Fibroblast of skin of left biceps (primary cell): ENCODE results near the gene ITPR3.
"Not testable (repeated sequence)": the region's sequence is repeated elsewhere in the genome, so short reads cannot be mapped to it uniquely, and the experiment has no call there.

Experiments
- DNase-seq, 2 experiments: peaks; one replicate each; pipeline ENCODE4 v3.0.0-alpha.2; 2013; ENCODE audit warnings: low read depth in 2 of 2

The ITPR3 gene

GRCh38 chr6:33591424-33592032 is 29.6 kb upstream of the ITPR3 start:
- no peak for DNase-seq

GRCh38 chr6:33592280-33592594 is 28.9 kb upstream of the ITPR3 start:
- no peak for DNase-seq

- DNase-seq, result no peak
Measured at GRCh38 chr6:33592595-33593413, 28.3 kb upstream of the ITPR3 start.

- DNase-seq, result no peak
Measured at GRCh38 chr6:33593414-33593727, 27.8 kb upstream of the ITPR3 start.

GRCh38 chr6:33595001-33595846 is 25.9 kb upstream of the ITPR3 start:
- DNase-seq, result no peak

GRCh38 chr6:33596894-33597293 is 24.2 kb upstream of the ITPR3 start:
- DNase-seq, result not testable (repeated sequence)

GRCh38 chr6:33597551-33598322 is 23.4 kb upstream of the ITPR3 start:
- no peak for DNase-seq

GRCh38 chr6:33599413-33599938 is 21.6 kb upstream of the ITPR3 start:
- no peak for DNase-seq

- DNase-seq, result no peak
Measured at GRCh38 chr6:33600761-33601160, 20.4 kb upstream of the ITPR3 start.

GRCh38 chr6:33602180-33602579 is 18.9 kb upstream of the ITPR3 start:
- DNase-seq, result no peak

- DNase-seq, result no peak
Measured at GRCh38 chr6:33604941-33605854, 15.9 kb upstream of the ITPR3 start.

- DNase-seq, result no peak
Measured at GRCh38 chr6:33606642-33607041, 14.5 kb upstream of the ITPR3 start.

- no peak for DNase-seq
Measured at GRCh38 chr6:33607126-33607783, 13.9 kb upstream of the ITPR3 start.

- no peak for DNase-seq
Measured at GRCh38 chr6:33607784-33608161, 13.3 kb upstream of the ITPR3 start.

GRCh38 chr6:33609019-33609418 is 12.1 kb upstream of the ITPR3 start:
- DNase-seq, result no peak

- DNase-seq, result no peak
Measured at GRCh38 chr6:33609528-33609927, 11.6 kb upstream of the ITPR3 start.

- no peak for DNase-seq
Measured at GRCh38 chr6:33610067-33610466, 11.1 kb upstream of the ITPR3 start.

GRCh38 chr6:33610779-33611732 is 10.1 kb upstream of the ITPR3 start:
- no peak for DNase-seq

GRCh38 chr6:33613146-33613794 is 7.9 kb upstream of the ITPR3 start:
- DNase-seq, result no peak
